Hippocampal formation (tissue), 2 donors: ENCODE results near the gene UGGT2.
"Not testable (repeated sequence)": the region's sequence is repeated elsewhere in the genome, so short reads cannot be mapped to it uniquely, and the experiment has no call there.

Experiments used
- DNase-seq, 2 donors: peaks; one replicate each; lab custom pipeline; 2025; lab: John Stamatoyannopoulos, UW

Gene UGGT2

GRCh38 chr13:96046449-96047126, 6.6 kb downstream of the UGGT2 start:
- DNase-seq: not testable (repeated sequence)

DNA sequence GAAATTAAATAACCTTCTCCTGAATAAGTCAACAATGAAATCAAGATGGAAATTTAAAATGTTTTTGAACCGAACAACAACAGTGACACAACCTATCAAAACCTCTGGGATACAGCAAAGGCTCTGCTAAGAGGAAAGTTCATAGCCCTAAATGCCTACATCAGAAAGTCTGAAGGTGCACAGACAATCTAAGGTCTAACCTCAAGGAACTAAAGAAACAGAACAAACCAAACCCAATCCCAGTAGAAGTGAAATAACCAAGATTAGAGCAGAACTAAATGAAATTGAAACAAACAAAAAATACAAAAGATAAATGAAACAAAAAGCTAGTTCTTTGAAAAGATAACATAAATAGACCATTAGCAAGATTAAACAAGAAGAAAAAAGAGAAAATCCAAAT, 9.0 kb downstream of the UGGT2 start:
- no peak for DNase-seq

DNA sequence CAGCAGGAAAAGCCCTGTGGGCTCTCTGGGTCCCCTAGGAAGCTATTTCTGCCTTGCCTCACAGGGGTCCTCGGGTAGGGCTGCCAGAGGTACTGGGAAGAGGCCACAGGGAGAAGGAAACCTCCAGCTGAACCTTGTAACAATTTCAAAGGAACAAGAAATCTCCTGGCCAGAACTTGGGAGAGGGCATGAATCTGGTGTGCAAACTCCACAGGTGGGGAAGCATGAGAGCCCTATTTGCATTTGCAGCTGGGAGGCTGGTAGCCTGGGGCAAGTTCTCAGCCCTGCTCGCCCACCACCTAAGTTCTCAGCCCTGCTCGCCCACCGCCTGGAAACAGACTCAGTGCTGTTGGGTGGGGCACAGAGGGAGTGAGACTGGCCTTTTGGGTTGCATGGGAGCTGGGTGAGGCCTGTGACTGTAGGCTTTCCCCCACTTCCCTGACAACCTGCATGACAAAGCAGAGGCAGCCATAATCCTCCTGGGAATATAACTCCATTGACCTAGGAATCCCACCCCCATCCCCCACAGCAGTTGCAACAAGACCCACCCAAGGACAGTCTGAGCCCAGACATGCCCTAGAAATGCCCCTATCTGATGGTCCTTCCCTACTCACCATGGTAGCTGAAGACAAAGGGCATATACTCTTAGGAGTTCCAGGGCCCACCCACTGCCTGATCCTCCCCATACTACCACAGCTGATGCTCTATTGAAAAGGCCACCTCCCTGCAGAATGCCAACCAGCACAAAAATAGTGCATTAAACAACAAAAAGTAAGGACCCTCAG, 11.7 kb downstream of the UGGT2 start:
- no peak for DNase-seq

DNA sequence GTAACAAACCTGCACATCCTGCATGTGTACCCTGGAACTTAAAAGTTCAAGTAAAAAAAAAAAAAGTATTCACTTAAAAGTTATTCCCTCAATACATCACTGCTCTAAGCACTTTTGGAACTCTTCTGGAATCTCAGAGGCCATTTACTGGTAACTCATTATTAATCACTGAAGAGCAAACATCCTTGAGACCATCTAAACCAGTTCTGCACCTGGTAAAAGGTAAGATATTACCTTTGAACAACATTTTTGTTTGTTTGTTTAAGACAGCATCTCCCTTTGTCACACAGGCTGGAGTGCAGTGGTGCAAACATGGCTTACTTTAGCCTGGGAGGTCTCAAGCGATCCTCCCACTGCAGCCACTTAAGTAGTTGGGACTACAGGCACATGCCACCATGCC, 16.7 kb downstream of the UGGT2 start:
- DNase-seq: no peak

GRCh38 chr13:96034662-96035061, 18.5 kb downstream of the UGGT2 start:
- no peak for DNase-seq

DNA sequence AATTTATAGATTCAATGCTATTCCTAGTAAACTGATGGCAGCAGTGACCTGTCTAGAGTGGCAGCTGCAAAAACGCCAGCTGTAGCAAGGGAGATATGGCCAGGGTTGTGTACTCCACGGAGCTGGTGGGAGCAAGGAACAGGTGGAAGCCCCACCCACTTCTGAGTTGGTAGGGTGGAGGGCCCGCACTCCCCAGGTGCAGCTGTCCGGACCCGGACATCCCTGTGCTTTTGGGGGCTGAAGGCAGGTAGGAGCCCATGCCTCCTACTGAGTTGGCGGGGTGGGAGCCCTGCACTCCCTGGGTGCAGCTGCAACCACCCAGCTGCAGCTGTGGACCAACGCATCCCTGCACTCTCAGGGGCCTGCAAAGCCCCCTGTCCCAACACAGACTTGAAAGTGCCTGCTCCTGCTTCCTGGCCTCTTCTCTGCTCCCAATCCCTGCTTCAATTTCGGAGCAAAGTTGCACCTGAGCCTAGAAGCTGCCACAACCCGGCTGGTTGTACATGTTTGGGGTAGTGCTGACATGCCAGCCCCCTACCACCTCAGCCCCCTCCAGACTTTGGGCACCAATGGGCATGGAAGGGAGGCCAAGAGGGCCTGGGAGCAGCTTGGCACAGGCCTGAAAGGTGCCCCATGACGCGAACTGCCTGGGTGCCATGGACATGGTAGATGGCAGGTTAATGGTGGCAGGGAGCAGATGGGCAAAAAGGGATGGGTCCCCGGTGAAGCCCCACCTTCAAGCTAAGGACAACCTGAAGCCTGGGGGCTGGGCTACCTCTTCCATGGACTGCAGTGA, 19.8 kb downstream of the UGGT2 start:
- no peak for DNase-seq

DNA sequence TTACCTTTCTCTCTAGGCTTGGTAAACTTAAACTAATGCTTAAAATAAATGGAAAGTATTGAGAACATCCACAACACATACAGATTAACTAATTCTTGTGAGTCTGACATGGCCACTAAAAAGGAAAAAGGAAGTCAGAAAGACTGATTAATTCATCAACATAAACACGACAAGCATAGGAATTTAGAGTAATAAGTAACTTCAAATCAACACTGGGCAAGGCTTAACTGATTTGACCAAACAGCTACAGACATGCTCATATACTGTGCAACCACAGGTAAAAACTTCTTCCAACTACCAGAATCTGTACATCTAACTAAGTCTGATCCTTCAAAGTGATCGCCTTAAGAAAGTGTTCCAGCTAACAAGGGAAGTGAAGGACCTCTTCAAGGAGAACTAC, 20.5 kb downstream of the UGGT2 start:
- DNase-seq: no peak

DNA sequence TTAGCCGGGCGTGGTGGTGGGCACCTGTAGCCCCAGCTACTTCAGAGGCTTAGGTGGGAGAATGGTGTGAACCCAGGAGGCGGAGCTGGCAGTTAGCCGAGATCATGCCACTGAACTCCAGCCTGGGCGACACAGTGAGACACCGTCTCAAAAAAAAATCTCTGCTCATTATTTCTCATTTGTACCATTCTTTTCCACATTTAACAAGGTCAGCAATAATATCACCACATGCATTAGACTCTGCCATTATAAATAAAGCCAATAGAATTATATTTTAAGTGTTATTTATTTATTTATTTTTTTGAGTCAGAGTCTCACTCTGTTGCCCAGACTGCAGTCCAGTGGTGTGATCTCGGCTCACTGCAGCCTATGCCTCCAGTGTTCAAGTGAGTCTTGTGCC, 24.2 kb downstream of the UGGT2 start:
- no peak for DNase-seq

DNA sequence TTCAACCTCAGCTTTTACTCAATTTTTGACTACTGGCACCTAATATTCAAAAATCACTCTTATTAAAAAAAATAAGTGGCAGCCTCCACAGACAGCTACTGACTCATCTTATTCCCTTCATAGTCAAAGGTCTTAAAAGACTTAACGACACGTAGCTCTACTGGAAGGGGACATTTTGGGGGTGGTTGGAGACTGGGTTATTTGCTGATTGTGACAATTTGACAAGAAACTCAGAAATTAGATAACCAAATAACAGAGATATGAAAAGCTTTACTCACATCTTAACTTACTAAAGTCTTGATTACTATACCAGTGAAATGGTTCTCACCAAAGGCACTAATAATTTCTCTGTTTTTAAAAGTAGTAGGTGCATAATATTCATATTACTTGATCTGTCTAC, 25.7 kb downstream of the UGGT2 start:
- no peak for DNase-seq

GRCh38 chr13:96025283-96025682, 27.9 kb downstream of the UGGT2 start:
- DNase-seq: no peak

- no peak for DNase-seq
These were observed 32.3 kb downstream of the UGGT2 start for GRCh38 chr13:96020931-96021330.

- peak; percentile 25 to 87 for DNase-seq
These were observed 33.0 kb downstream of the UGGT2 start for GRCh38 chr13:96020155-96020575.

- DNase-seq: no peak
These were observed 35.1 kb downstream of the UGGT2 start for GRCh38 chr13:96018135-96018534.

DNA sequence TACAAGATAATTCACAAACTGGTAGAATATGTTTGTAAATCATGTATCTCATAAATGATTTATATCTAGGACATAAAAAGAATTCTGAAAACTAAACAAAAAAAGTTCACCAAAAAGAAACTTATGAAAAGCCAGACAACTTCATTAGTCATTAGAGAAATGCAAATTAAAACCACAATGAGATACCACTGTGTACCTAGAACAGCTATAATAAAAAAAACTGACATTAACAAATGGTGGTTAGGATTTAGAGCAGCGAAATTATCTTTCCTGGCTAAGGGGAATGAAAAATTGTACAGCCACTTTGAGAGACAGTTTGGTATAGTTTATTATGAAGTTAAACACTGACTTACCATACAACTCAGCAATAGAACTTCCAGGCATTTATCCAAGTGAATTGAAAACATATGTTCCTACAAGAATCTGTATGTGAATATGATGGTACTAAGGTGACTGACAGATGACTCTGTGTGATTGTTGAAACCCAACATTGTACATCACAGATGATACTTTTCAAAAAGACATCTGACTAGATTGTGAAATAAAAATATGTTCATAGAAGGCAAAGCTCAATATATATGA, 41.8 kb downstream of the UGGT2 start:
- DNase-seq: no peak

GRCh38 chr13:96003304-96003703, 49.9 kb downstream of the UGGT2 start:
- no peak for DNase-seq

DNA sequence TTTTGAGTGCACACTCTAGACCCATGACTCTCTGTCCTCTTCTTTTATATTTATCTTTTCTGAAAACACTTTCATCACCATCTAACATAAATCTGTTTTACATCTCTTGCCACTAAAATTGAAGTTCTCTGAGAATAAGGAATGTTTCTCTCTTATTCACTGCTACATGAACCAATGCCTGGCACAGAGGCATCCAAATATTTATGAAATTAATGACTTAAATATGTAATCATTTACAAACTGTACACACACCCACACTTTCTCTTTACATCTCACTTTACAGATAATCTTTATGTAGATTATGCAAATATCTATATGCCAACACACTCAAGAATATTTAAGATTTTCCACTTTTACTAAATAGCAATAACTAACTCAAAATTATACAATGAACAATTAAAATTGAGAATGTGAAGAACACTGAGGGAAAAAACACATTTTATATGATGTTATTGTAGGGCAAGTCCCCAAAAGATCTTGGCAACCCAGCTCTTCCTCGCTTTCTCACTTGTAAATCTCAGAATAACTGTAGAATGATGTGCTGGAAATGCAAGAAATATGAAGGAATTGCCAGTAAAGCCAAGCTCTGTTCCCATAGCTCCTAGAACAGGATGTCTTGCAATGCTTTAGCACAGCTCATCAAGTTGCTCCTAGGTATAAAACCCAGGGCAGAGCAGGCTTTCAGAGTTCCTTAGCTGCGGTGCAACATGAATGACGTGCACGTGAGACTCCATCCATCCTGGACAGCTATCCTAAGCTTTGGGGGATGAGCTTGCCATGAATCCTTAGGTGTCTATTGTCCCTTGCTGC, 50.7 kb downstream of the UGGT2 start:
- DNase-seq: no peak

DNA sequence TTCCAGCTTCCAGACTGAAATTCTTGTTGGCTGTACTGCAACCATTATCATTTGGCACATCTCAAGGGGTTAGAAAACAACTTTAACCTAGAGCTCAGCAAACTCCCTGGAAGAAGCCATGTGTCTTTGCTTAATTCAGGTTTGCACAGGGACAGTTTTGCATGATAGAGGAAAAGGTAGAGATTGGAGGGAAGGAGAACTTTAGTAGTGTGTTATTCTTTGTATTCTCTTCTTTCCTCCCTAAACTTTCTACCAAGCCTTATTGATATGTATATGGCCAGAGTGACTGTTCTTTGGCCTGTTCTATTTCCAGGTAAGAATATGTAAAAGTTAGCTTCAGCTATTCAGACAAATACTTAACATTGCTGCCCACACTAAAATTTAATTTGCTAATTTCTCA, 53.1 kb downstream of the UGGT2 start:
- DNase-seq: no peak

- DNase-seq: no peak
These were observed 65.4 kb downstream of the UGGT2 start for GRCh38 chr13:95987841-95988240.

DNA sequence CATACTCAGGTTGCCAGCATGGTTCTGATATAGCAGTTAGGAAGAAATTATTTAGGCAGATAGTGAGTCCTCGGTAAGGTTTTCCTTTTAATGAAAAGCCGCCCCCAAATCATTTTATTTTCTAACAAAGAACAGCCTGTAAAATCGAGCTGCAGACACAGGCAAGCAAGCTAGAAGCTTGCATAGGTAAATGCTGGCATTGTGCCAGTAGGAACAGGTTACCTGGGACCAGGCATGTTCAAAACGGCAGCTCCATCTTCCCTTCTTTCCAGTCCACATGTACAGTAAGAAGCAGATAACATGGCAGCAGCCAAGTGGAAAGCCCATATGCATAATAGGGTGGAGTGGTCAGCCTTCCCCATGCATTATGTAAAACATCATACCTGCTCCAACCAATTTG, 71.1 kb downstream of the UGGT2 start:
- no peak for DNase-seq

- DNase-seq: not testable (repeated sequence)
These were observed 80.5 kb downstream of the UGGT2 start for GRCh38 chr13:95972651-95973050.

DNA sequence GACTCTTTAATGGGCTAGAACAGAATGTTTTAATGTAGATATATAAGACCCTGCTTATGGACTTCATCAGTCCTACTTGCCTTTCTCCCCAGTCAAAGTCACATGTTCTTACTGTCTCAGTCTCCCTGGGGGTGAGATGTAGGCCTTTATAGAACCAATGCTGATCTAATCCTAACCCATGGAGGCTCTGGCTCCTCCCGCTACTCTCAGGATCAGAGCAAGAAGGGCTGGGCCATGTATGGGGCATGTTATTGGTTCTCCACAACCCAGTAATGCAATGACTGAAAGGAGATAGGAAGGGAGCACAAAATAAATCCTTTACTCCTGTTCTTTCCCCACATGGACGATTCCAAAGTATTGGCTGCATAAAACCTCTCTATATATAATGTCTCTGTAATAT, 82.3 kb downstream of the UGGT2 start:
- DNase-seq: no peak

DNA sequence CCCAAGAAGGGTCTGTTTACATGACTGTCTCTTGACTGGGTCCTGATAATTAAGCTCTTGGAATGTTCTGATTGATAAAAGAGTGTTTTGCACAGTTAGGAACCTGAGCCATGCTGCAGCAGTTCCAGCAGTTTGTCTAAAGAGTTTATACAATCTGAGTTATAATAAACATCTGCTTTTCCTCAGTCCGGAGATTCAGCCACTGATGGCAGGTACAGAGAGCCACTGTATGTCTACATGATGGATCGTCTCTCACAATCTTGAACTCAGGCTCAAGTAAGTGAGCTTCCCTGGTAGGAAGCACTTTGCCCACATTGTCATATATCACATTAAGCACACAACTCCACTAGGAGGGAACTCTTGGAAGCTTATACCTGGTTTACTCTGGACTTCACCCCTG, 84.3 kb downstream of the UGGT2 start:
- no peak for DNase-seq
